H1 (cell line): ENCODE results near the gene MYL6. TPM values are rescaled to one million over a fixed set of nuclear protein-coding genes. Genes with fewer than 3 reads are reported as not detected.

Experiments used
- CTCF ChIA-PET: fragments of 300-600 bp; sonication (Branson Sonifier 250); formaldehyde crosslinking; loops from one replicate; lab custom pipeline; 2021; ENCODE audit not compliant: partially characterized antibody; lab: Charles Lee
- POLR2A ChIA-PET: fragments of 300-600 bp; sonication (Branson Sonifier 250); formaldehyde crosslinking; loops from one replicate; lab custom pipeline; 2021; ENCODE audit warnings: inconsistent platforms; ENCODE audit not compliant: partially characterized antibody; lab: Charles Lee
- DNase-seq, 2 experiments: peaks; one replicate each; pipeline versions ENCODE4 v3.0.0 to v3.0.0-alpha.2; 2010 to 2022; ENCODE audit warnings: low spot score in 2 of 2, low read depth in 1 of 2, mixed read lengths in 1 of 2
- FAIRE-seq: peaks from 2 replicates; lab custom pipeline; 2011; peaks lifted over from hg19 to GRCh38; lab: Jason Lieb, UNC
- H2AFZ ChIP-seq: 2 replicates; pipeline ENCODE4 v1.8.1; 2012; ENCODE audit warnings: low read length, inconsistent platforms
- H2AK5ac ChIP-seq: 2 replicates; pipeline ENCODE4 v1.6.1; 2013; ENCODE audit warnings: low read depth, low read length
- H2BK120ac ChIP-seq: replicated peaks from 2 replicates; pipeline ENCODE3; 2013; ENCODE audit warnings: low read depth, low read length, inconsistent platforms
- H2BK12ac ChIP-seq: 2 replicates; pipeline ENCODE4 v1.6.1; 2013; ENCODE audit warnings: low read depth, low read length
- H2BK15ac ChIP-seq: 2 replicates; pipeline ENCODE4 v1.6.1; 2013; ENCODE audit warnings: low read length
- H2BK20ac ChIP-seq: 2 replicates; pipeline ENCODE4 v1.6.1; 2013; ENCODE audit warnings: low read length
- H2BK5ac ChIP-seq: 2 replicates; pipeline ENCODE4 v1.6.1; 2013; ENCODE audit warnings: low read depth, low read length
- H3K14ac ChIP-seq: 2 replicates; pipeline ENCODE4 v1.6.1; 2013; ENCODE audit warnings: inconsistent platforms; ENCODE audit not compliant: insufficient read length
- H3K18ac ChIP-seq: 2 replicates; pipeline ENCODE4 v1.6.1; 2013; ENCODE audit warnings: low read length; ENCODE audit errors: extremely low read depth
- H3K23ac ChIP-seq: 2 replicates; pipeline ENCODE4 v1.6.1; 2013; ENCODE audit warnings: inconsistent platforms; ENCODE audit not compliant: insufficient read length
- H3K23me2 ChIP-seq: 2 replicates; pipeline ENCODE4 v1.6.1; 2013; ENCODE audit warnings: low read depth, low read length
- H3K27ac ChIP-seq: 2 replicates; pipeline ENCODE4 v1.6.1; 2011; ENCODE audit warnings: low read depth, low read length, inconsistent platforms
- H3K27me3 ChIP-seq, 4 experiments: replicated peaks in 1 of 4; 1 replicate in 1 of 4; 2 replicates in 3 of 4; pipeline versions ENCODE4 v1.6.1 to v1.8.1; 2011 to 2013; ENCODE audit warnings: low read length in 3 of 4, mild to moderate bottlenecking in 3 of 4, inconsistent platforms in 2 of 4, mixed read lengths in 2 of 4, moderate library complexity in 1 of 4; ENCODE audit not compliant: control insufficient read depth in 3 of 4, insufficient read depth in 3 of 4; ENCODE audit errors: extremely low read depth in 1 of 4
- H3K36me3 ChIP-seq, 4 experiments: 2 replicates each; pipeline versions ENCODE4 v1.6.1 to v1.8.1; 2011 to 2013; ENCODE audit warnings: mild to moderate bottlenecking in 4 of 4, low read length in 3 of 4, moderate library complexity in 2 of 4, control low read depth in 1 of 4, inconsistent platforms in 1 of 4; ENCODE audit not compliant: insufficient read depth in 4 of 4, control insufficient read depth in 2 of 4
- H3K4ac ChIP-seq: replicated peaks from 2 replicates; pipeline ENCODE3; 2013; ENCODE audit warnings: low read length, low read depth, mixed read lengths, inconsistent platforms; ENCODE audit not compliant: insufficient read length
- H3K4me1 ChIP-seq, 4 experiments: replicated peaks in 1 of 4; 1 replicate in 1 of 4; 2 replicates in 3 of 4; pipeline versions ENCODE4 v1.6.1 to v1.8.1; 2011 to 2013; ENCODE audit warnings: low read length in 3 of 4, inconsistent platforms in 2 of 4, mixed read lengths in 1 of 4; ENCODE audit not compliant: insufficient read depth in 4 of 4, control insufficient read depth in 3 of 4
- H3K4me2 ChIP-seq, 2 experiments: 2 replicates each; pipeline versions ENCODE4 v1.6.1 to v1.8.1; 2011 to 2013; ENCODE audit warnings: low read depth in 2 of 2, low read length in 2 of 2, control low read depth in 1 of 2, inconsistent platforms in 1 of 2, mild to moderate bottlenecking in 1 of 2; ENCODE audit not compliant: insufficient read depth in 1 of 2
- H3K4me3 ChIP-seq, 4 experiments: fragments of 200-600, 300-600 bp in 1 of 4; sonication (generic), shearing (Covaris generic), sonication (Bioruptor Twin) in 1 of 4; 2 replicates each; pipeline versions ENCODE4 v1.5.1 to v1.8.1; 2011 to 2016; ENCODE audit warnings: low read length in 4 of 4, low read depth in 3 of 4, control low read depth in 2 of 4, inconsistent platforms in 2 of 4, mild to moderate bottlenecking in 2 of 4, mixed read lengths in 1 of 4, moderate library complexity in 1 of 4; ENCODE audit not compliant: insufficient read depth in 2 of 4; ENCODE audit errors: extremely low read depth in 1 of 4
- H3K56ac ChIP-seq: replicated peaks from 2 replicates; pipeline ENCODE3; 2013; ENCODE audit warnings: low read depth, mild to moderate bottlenecking, mixed read lengths, low read length, inconsistent platforms; ENCODE audit not compliant: insufficient read length
- H3K79me1 ChIP-seq: 2 replicates; pipeline ENCODE4 v1.6.1; 2013; ENCODE audit warnings: low read depth, low read length, control low read depth
- H3K79me2 ChIP-seq, 2 experiments: 2 replicates each; pipeline versions ENCODE4 v1.6.1 to v1.8.1; 2012 to 2013; ENCODE audit warnings: low read length in 2 of 2, mild to moderate bottlenecking in 2 of 2, inconsistent platforms in 1 of 2; ENCODE audit not compliant: insufficient read depth in 2 of 2, control insufficient read depth in 1 of 2
- H3K9ac ChIP-seq, 4 experiments: replicated peaks in 1 of 4; 1 replicate in 1 of 4; 2 replicates in 3 of 4; pipeline versions ENCODE4 v1.6.1 to v1.8.1; 2011 to 2013; ENCODE audit warnings: low read depth in 3 of 4, low read length in 3 of 4, control low read depth in 2 of 4, mild to moderate bottlenecking in 2 of 4, moderate library complexity in 2 of 4, inconsistent platforms in 1 of 4; ENCODE audit errors: extremely low read depth in 1 of 4
- H3K9me3 ChIP-seq, 2 experiments: 2 replicates each; pipeline versions ENCODE4 v1.6.1 to v1.8.1; 2012 to 2013; ENCODE audit warnings: mild to moderate bottlenecking in 2 of 2, moderate library complexity in 2 of 2, control low read depth in 1 of 2, inconsistent platforms in 1 of 2, low read depth in 1 of 2, low read length in 1 of 2, mixed read lengths in 1 of 2; ENCODE audit not compliant: insufficient read depth in 2 of 2
- H4K20me1 ChIP-seq, 2 experiments: replicated peaks in 1 of 2; 2 replicates each; pipeline versions ENCODE3 to v1.8.1; 2011 to 2013; ENCODE audit warnings: inconsistent platforms in 2 of 2, low read length in 2 of 2, mild to moderate bottlenecking in 1 of 2; ENCODE audit not compliant: insufficient read depth in 2 of 2, control insufficient read depth in 1 of 2
- H4K5ac ChIP-seq: 2 replicates; pipeline ENCODE4 v1.6.1; 2013; ENCODE audit warnings: low read length, low read depth, mixed read lengths, inconsistent platforms; ENCODE audit not compliant: insufficient read length
- H4K8ac ChIP-seq: 2 replicates; pipeline ENCODE4 v1.8.0; 2013; ENCODE audit warnings: mild to moderate bottlenecking, moderate library complexity, low read length, inconsistent platforms; ENCODE audit not compliant: insufficient read depth; ENCODE audit errors: extremely low read depth
- H4K91ac ChIP-seq: replicated peaks from 2 replicates; pipeline ENCODE3; 2013; ENCODE audit warnings: low read length, mixed read lengths, inconsistent platforms; ENCODE audit not compliant: insufficient read length
- ASH2L ChIP-seq: fragments of 200-600, 300-600 bp; sonication (generic); IDR thresholded peaks from one replicate; pipeline ENCODE4 v1.7.1; 2017; ENCODE audit warnings: low read length
- BACH1 ChIP-seq: IDR thresholded peaks from 2 replicates; pipeline ENCODE4 v1.6.1; 2012; ENCODE audit warnings: low read length, improper control_type of control experiment
- BCL11A ChIP-seq, 2 experiments: IDR thresholded peaks; one replicate each; pipeline ENCODE4 v1.6.1; 2011; ENCODE audit warnings: low read depth in 2 of 2, low read length in 2 of 2, mild to moderate bottlenecking in 2 of 2
- EP300 ChIP-seq, 2 experiments: IDR thresholded peaks; 1 replicate in 1 of 2; 2 replicates in 1 of 2; pipeline ENCODE4 v1.6.1; 2011 to 2012; ENCODE audit warnings: low read depth in 2 of 2, low read length in 2 of 2, mild to moderate bottlenecking in 2 of 2, borderline replicate concordance in 1 of 2, inconsistent platforms in 1 of 2, moderate library complexity in 1 of 2
- KDM1A ChIP-seq: fragments of 200-600, 300-600 bp; sonication (generic); IDR thresholded peaks from 2 replicates; pipeline ENCODE4 v1.7.1; 2016; ENCODE audit warnings: mild to moderate bottlenecking, low read length, borderline replicate concordance
- WGBS, 2 experiments: shearing (Covaris generic) in 1 of 2; methylation state at CpG; one replicate each; pipeline versions ENCODE4 v1.1.6 to v1.1.7; 2013 to 2015; ENCODE audit warnings: low lambda C conversion rate in 2 of 2, mixed read lengths in 2 of 2, inconsistent platforms in 1 of 2, low coverage in 1 of 2, missing lambda C conversion rate in 1 of 2; ENCODE audit not compliant: insufficient replicate concordance in 2 of 2, insufficient coverage in 1 of 2, insufficient read length in 1 of 2; ENCODE audit errors: extremely low coverage in 1 of 2, missing lambda C conversion rate in 1 of 2; 5-methylcytosine and 5-hydroxymethylcytosine counted together
- polyA plus RNA-seq, 7 experiments: library from polyadenylated mRNA; depleted of rRNA in 3 of 7; stranded (reverse) in 5 of 7; unstranded in 2 of 7; fragments of >200 nt in 5 of 7; fragments of 200-250 nt in 2 of 7; gene quantifications; 1 replicate in 5 of 7; 2 replicates in 1 of 7; 4 replicates in 1 of 7; pipeline versions ENCODE4 v1.2.1 to v1.2.3, GENCODE V29; 2011 to 2013; ENCODE audit warnings: missing spikeins in 2 of 7, mixed read lengths in 2 of 7
- total RNA-seq: library from RNA; stranded (reverse); fragmentation: NEBNext Ultra II Directional; extraction: Animal tissue kit (Norgen Biotek cat#: 25700); gene quantifications from 2 replicates; pipeline ENCODE4 v1.2.1, GENCODE V29; 2021

The MYL6 gene
- total and polyA plus RNA-seq, 2 of the 8 experiments (the other 6 are each of a cell fraction or from before 2014, with no cell fraction given) = 1,130 to 2,279 TPM

GRCh38 chr12:56154246-56154771, 3.9 kb upstream of the MYL6 start:
- Histone ChIP-seq H3K79me1 (0 out of 2 replicates have a peak, but pooled peaks cover 2% of the 10 kb centered on the region), H3K4me3 (no peak overlapping the region), H4K91ac (no peak overlapping the region), H3K56ac (no peak overlapping the region), H3K14ac (no peak overlapping the region), H3K23me2 (peaks cover 19% of the 10 kb centered on the region), H4K5ac (no peak overlapping the region), H3K36me3 (peaks cover 3 to 14% (median 4%) of the 10 kb centered on the region in 4 experiments; a peak in 6 of 8 replicates), H3K18ac (no peak overlapping the region), H2BK120ac (no peak overlapping the region), H4K20me1 (peaks cover 0 to 3% of the 10 kb centered on the region in 2 experiments), H2AK5ac (no peak overlapping the region), H2BK20ac (no peak overlapping the region), H2BK15ac (no peak overlapping the region), H3K27me3 (no peaks in the 10 kb centered on the region; a peak in 1 of 7 replicates), H2BK5ac (no peak overlapping the region), H3K27ac (no peak overlapping the region), H3K23ac (no peak overlapping the region), H2AFZ (no peak overlapping the region), H3K4ac (no peak overlapping the region), H3K4me1 (peaks cover 6 to 16% (median 10%) of the 10 kb centered on the region in 4 experiments; a peak in 6 of 7 replicates), H3K79me2 (peaks cover 3 to 18% of the 10 kb centered on the region in 2 experiments), H3K9me3 (no peaks in the 10 kb centered on the region), H2BK12ac (no peak overlapping the region), H3K9ac (no peak overlapping the region), H4K8ac (no peak overlapping the region), H3K4me2 (no peak overlapping the region; a peak in 1 of 4 replicates)
- FAIRE-seq (no peak), DNase-seq (no peak)
- WGBS, 2 experiments = 100% methylated on average over 1 of the region's 1 CpG; no CpG with 5 or more reads in 1 of the 2 experiments
- POLR2A ChIA-PET = interaction anchor here (1.1 to 15.6 kb wide), 7 partner anchors 9 to 295 kb away, joined by 3 to 656 read pairs (median 7); partner anchors contain the start of genes PA2G4, RNF41, SMARCC2 and TIMELESS
- TF ChIP-seq BACH1 (no peak), ASH2L (no peak), EP300 (IDR thresholded peaks at IDR 0.05; ENCODE audit: borderline replicate concordance in 1 of 2, low read depth in 2 of 2, low read length in 2 of 2) (no peak), BCL11A (IDR thresholded peaks at IDR 0.05; ENCODE audit: low read depth in 2 of 2, low read length in 2 of 2) (no peak), KDM1A (no peak)
- CTCF ChIA-PET = interaction anchor here (1.2 to 2.7 kb wide), 4 partner anchors 10 to 35 kb away, joined by 4 to 15 read pairs (median 6); partner anchors contain the start of genes ESYT1 and ZC3H10
